MG63 (cell line): ENCODE data around the gene RENBP. TPM values are rescaled to one million over a fixed set of nuclear protein-coding genes. Genes with fewer than 3 reads are reported as not detected.
A peak's percentile ranks its signal among the peaks of the same experiment; 100 is the strongest.

Source experiments
- DNase-seq: peaks from one replicate; pipeline ENCODE4 v3.0.0-alpha.2; 2020
- H3K27me3 ChIP-seq: fragments of 250-450 bp; sonication (Bioruptor Pico); 2 replicates; pipeline ENCODE4 v1.5.1; 2020; ENCODE audit warnings: mild to moderate bottlenecking, moderate library complexity
- H3K36me3 ChIP-seq: fragments of 250-450 bp; sonication (Bioruptor Pico); 2 replicates; pipeline ENCODE4 v1.5.1; 2020; ENCODE audit warnings: mild to moderate bottlenecking, moderate library complexity
- H3K4me3 ChIP-seq: fragments of 250-450 bp; sonication (Bioruptor Pico); 2 replicates; pipeline ENCODE4 v1.5.1; 2020; ENCODE audit warnings: mild to moderate bottlenecking, moderate library complexity
- H3K9me3 ChIP-seq: fragments of 250-450 bp; sonication (Bioruptor Pico); 2 replicates; pipeline ENCODE4 v1.5.1; 2020; ENCODE audit warnings: mild to moderate bottlenecking, moderate library complexity
- total RNA-seq: library from RNA; depleted of rRNA; stranded (reverse); fragments of >200 nt; shearing (Covaris generic); gene quantifications from 2 replicates; pipeline ENCODE4 v1.2.3, GENCODE V29; 2014; ENCODE audit warnings: low replicate concordance

Gene RENBP
- total RNA-seq, 1 experiment from 2014 or later, result not detected

DNA sequence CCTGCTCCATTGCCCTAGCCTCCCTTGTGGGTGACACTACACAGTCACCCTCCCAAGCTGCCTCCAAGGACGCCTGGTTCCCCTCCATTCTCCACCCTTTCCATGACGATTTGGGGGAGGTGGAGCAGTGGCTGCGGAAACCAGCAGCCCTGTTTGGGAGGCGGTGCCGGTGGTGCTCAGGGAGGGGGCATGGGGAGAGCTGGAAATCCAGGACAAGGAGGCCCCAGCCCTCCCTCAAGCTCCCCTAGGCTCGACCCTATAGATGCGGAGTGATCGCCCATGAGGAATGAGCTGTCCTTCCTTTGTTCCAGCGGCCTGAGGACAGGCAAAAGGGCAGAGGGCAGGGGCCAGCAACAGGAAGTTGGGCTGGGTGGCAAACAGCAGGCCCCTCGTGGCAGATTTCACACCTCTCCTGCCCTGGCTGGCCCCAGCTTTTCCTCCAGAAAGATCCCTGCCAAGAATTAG lies 3.6 kb upstream of the RENBP start:
- H3K36me3 ChIP-seq, result peaks cover 11% of the 10 kb centered on the region
- DNase-seq, result no peak
- no peaks in the 10 kb centered on the region for H3K27me3 ChIP-seq
- no peaks in the 10 kb centered on the region for H3K9me3 ChIP-seq
- no peak overlapping the region for H3K4me3 ChIP-seq

DNA sequence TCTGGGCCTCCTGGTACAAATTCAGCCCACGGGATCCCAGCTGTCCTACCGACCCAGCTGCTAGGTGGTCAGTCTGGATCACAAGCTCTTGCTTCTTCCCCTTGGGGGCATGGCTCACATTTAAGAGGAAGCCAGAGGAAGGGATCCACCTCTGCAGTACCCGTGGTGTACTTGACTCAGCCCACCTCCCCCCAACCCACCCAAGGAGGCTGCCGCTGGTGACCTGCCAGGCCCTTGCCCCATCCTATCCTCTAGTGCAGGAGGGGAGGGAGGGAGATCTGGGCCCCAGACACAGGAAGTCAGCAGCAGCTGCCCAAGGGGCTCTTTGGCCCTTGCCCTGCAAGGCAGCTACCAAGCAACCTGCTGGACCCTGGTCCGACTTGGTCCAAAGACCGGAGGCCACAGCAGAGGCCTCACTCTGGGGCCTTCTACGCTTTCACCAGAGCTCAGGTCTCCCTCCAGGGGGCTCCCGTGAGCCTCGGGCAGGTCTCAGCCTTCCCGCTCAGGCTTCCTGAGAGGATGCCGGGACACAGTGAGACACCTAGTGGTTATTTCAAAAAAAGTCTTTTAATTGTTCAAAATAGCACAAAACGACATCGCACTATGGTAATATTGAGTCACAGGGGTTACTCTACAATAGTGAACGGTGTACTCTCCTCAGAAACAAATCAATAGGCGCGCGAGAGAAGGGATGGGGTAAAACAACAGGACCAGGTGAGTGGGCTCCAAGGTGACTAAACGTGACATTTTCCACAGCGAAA lies 2.7 kb upstream of the RENBP start:
- peaks cover 3% of the 10 kb centered on the region for H3K36me3 ChIP-seq
- no peak overlapping the region for H3K4me3 ChIP-seq
- no peaks in the 10 kb centered on the region for H3K27me3 ChIP-seq
- DNase-seq, result peak; percentile 70
- no peaks in the 10 kb centered on the region for H3K9me3 ChIP-seq

DNA sequence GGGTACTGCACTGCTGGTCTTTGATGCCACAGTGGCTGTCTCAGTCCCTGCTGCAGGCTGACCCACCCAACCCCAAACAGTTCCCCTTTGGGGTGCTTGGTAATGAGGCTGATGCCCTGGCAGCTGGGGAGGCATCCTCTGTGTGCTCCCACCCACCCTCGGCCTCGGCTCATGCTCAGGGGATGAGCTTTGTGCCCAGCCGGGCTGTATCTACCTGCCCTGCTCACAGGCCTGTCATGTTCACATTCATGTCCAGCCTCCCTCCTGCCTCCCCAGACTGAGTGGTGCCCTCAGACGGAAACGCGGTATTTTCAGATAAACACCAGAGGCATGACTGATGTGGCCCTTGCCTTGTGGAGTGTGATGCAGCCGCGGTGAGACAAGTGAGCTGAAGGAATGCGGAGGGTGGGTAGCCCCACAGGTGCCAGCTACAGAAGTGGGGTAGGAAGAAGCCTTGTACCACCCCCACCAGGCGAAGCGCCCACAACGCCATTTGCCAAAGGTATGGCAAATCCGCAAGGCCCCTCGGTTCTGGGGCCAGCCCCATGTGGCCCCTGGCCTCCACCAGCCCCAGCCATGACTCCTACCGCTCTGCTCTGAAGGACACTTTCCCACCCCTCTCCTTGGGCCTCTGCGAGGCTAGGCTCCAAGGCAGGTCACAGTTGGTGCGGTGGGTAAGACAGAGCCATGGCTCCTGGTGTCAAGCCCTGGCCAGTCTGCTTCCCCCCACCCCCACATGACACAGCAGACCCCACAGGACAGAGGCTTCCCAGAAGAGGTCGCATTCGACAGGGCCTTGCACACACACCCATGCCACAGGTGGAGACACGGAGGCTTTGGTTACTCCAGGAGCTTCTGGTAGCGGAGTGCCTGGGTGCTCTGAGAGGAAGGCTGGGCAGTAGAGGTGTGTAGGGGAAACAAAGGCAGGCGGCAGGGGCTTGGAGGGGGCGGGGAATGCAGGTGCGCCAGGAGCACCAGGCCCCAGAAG lies 1.8 kb upstream of the RENBP start:
- H3K9me3 ChIP-seq, result no peaks in the 10 kb centered on the region
- no peaks in the 10 kb centered on the region for H3K27me3 ChIP-seq
- peaks cover 3% of the 10 kb centered on the region for H3K36me3 ChIP-seq
- H3K4me3 ChIP-seq, result no peak overlapping the region
- DNase-seq, result no peak

DNA sequence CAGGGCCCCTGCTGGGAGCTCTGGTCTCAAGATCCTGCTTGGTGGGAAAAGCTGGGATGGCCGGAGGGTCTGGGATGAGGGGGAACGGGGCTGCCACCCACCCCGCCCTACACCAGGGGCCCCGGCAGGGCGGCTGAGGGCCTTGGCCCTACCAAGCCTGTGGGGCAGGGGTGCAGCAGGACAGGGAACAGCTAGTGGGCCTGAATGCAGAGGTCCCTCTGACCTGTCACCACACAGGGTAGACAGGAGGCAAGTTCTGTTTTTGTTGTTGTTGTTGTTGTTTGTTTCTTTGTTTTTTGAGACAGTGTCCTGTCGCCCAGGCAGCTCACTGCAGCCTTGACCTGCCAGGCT lies 332 bp upstream of the RENBP start:
- Histone ChIP-seq H3K4me3 (no peak overlapping the region), H3K27me3 (no peaks in the 10 kb centered on the region)

DNA sequence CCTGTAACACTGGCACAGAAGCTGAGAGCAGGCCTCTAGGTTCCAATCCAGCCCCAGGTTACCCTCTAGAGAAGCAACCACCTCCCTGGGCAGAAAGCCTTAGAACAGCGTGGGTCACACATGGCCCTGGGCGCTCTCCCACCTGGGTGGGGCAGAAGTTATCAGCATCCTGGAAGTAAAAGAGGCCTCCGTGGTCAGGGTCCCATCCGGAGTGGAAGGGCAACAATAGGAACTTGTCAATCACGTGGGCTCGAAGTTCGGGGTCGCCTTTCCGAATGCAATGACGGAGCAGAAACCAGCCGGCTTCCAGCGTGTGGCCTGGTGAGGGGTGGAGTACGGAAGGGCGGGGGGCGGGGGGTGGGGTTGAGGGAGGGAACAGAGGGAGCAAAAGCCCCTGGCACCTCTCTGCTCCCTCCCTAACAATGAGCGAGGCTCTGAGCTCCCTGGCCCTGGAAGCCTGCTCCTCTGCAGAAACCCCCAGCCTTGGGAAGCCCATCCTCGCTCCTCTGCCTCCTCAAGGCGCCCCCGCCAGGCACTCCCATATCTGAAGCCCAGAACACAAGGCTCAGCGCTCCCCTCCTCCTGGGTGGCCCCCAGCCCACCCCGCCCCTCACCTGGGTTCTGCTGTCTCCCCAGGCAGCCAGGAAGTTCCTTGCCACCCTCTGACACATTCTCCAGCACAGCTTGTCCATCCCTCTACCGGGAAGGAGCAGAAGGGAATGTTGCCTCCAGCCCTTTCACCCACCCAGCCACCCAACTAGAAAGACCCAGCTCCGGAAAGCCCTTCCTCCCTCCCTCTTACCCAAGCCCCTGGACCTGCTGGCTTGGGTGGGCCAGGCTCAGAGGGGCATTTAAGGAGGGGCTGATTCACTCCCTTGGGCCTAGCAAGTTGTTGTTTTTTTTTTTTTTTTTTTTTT lies 2.8 kb downstream of the RENBP start:
- DNase-seq, result no peak
- no peaks in the 10 kb centered on the region for H3K9me3 ChIP-seq
- no peaks in the 10 kb centered on the region for H3K27me3 ChIP-seq
- no peaks in the 10 kb centered on the region for H3K36me3 ChIP-seq
- H3K4me3 ChIP-seq, result no peak overlapping the region

More for the DNA sequence above, 332 bp upstream of the RENBP start:
- Histone ChIP-seq H3K36me3 (peaks cover 3% of the 10 kb centered on the region), H3K9me3 (no peaks in the 10 kb centered on the region)
- DNase-seq, result no peak

DNA sequence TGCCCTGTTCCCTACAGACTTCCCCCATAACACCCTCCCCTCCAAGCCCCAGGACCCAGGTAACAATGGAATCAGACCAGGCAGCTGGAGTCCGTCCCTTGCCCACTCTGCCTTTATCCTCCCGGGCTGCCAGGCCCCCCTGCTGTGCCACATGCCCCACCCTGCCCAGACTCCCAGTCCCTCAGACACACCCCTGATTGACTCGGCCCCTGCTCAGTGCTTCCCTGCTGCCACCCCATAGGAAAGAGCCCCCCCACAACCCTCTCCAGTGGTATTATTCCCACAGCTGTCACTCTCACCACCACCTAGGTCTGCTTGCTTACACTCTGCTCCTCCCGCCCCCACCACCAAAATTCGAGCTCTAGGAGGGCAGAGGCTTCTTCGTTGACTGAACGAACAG lies 4.9 kb downstream of the RENBP start:
- Histone ChIP-seq H3K27me3 (no peaks in the 10 kb centered on the region), H3K36me3 (no peaks in the 10 kb centered on the region), H3K4me3 (no peak overlapping the region), H3K9me3 (no peaks in the 10 kb centered on the region)
- no peak for DNase-seq

DNA sequence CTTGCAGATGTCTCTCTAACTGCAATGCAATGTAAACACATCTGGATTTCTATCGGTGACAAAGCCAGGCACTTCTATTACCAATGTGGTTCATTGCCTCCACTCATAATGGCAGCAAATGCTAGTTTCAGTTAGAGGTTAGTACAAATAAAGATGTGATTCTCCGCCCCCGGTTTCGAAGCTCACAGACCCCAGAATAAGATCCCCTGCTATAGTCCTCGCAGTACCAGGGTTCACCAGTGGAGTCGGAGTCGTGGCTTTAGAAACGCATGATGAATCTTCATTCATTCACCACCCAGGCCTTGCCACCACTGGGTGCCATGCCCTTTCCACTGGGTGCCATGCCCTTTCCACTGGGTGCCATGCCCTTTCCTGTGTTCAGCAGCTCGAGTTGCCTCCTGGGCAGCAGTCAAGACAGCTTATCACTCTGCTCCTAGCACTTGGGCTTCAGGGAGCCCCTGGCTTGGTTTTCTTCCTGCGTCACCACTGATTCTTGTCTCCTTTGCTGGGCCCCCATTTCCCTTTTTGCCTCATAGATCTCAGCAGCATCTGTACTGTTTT lies 6.1 kb downstream of the RENBP start:
- Histone ChIP-seq H3K4me3 (no peak overlapping the region), H3K27me3 (no peaks in the 10 kb centered on the region), H3K9me3 (no peaks in the 10 kb centered on the region), H3K36me3 (no peaks in the 10 kb centered on the region)
- DNase-seq, result no peak

DNA sequence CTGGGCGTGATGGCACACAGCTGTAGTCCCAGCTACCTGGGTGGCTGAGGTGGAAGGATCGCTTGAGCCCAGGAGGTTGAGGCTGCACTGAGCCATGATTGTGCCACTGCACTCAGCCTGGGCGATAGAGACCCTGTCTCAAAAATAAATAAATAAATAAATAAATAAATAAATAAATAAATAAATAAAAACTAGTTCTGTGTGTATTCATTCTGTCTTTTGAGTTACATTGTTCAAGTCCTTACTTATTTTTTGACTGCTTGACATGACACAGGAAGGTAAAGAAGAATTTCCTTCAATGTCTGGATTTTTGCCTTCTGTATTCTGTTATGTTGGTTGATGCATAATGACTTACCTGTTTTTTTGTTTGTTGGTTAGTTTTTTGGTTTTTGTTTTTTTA lies 7.4 kb downstream of the RENBP start:
- H3K36me3 ChIP-seq, result peaks cover 4% of the 10 kb centered on the region; the same call in 1 of the 2 replicates
- no peak overlapping the region for H3K4me3 ChIP-seq
- H3K9me3 ChIP-seq, result no peaks in the 10 kb centered on the region
- H3K27me3 ChIP-seq, result no peaks in the 10 kb centered on the region
- no peak for DNase-seq

DNA sequence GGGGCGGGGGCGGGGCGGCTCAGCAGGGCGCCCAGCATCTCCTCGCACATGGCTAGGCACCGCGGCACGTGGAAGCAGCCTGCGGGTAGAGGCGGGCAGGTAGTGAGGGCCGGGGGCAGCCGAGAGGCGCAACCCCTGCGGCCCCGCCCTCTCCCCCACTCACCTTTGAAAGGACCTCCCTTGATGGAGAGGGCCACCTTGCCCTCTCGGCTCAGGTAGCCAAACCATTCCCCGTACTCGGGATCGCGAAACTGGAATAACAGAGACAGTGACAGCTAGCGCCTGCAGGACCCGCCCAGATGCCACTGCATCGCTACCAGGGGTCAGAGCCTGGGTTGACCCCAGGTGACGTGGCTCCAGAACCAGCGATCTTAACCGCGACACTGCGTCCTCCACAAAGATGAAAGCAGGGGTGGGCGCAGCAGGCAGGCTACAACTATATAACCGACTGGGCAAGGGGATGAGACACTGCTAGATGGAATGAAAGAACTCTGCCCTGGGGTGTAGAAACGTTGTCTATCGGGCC lies 9.1 kb downstream of the RENBP start:
- peaks cover 4% of the 10 kb centered on the region; the same call in 1 of the 2 replicates for H3K36me3 ChIP-seq
- H3K27me3 ChIP-seq, result no peaks in the 10 kb centered on the region
- H3K9me3 ChIP-seq, result no peaks in the 10 kb centered on the region
- DNase-seq, result no peak
- H3K4me3 ChIP-seq, result peak overlapping the region; percentile 28

DNA sequence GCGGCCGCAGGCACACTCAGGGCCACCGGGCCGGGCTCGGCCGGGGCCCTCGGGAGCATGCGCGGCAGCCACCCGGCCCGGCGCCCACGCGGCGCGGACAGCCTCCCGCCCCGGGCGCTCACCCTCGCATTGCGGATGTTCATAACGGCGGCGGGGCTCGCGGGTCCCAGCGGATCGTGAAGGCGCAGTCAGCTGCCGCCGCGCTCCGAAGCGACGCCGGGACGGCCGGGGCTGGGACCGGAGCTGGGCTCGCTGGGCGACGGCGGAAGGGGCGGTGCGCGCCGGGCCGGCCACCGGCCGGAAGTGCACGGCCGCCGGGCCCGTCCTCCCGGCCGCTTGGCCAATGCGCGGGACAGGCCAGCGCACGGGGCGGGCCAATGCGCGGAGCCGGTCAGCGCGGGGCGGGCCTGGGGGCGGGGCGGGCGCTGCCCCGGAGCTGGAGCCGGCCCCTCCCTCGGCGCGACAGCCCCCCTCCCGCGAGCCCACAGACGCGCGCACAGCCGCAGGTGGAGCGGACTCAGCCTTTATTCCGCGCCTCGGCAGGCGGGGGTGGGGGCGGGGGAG lies 9.6 kb downstream of the RENBP start, which contains the start of gene NAA10:
TSS of gene NAA10 (minus strand) at position 276 of the 564 bp plus-strand sequence. CDS start at position 143, 133 bp downstream.
- Histone ChIP-seq H3K4me3 (peak within 1 kb of the TSS; percentile 65), H3K9me3 (no peaks in the 10 kb centered on the region), H3K36me3 (peaks cover 4% of the 10 kb centered on the region; the same call in 1 of the 2 replicates), H3K27me3 (no peaks in the 10 kb centered on the region)
- DNase-seq, result peak; percentile 76

DNA sequence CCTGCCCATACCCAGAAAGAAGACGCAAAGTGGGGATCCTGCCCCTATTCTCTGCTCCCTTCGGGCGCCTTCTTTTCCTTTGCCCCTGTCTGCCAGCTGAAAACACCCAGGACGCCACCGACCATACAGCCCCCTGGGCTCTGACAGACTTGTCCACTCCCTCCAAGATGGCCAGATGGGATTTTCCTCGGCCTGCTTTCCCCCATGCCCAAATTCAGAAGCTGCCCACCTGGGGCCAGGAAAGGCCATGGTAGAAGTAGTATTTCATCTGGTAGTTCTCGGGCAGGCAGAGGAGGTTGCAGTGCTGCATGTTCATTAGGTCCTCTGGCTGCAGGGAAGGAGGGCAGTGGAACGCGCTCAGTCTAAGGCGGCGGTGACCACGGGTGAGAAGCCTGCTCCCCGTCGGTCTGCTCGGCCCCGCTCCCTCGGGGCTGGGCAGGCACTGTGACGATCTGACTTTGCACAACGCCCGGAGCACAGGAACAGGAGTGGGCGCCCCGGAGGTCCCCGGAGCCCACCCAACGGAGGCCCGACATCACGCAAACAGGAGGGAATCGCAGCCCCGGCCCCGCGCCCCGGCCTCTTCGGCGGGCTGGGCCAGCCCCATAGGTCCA lies 10.2 kb downstream of the RENBP start:
- peaks cover 4% of the 10 kb centered on the region; the same call in 1 of the 2 replicates for H3K36me3 ChIP-seq
- H3K27me3 ChIP-seq, result no peaks in the 10 kb centered on the region
- no peaks in the 10 kb centered on the region for H3K9me3 ChIP-seq
- no peak for DNase-seq
- H3K4me3 ChIP-seq, result peak overlapping the region; percentile 65

DNA sequence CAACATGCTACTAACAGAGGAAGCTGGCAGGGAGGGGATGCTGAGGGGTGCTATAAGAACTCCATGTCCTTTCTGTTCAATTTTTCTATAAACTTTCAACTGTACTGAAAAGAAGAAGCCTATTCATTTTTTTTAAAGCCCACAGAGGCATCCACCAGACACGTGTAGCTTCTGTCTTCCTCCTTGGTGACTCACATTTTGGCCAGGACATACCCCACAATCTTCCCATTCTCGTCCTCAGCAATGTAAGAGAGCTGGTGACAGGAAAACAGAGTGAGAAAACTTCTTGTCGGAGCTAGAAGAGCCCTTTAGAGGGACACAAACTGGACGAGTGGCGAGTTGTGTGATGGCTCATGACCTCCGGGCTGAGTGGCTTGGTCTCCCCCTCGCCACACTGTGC lies 10.7 kb downstream of the RENBP start:
- Histone ChIP-seq H3K9me3 (no peaks in the 10 kb centered on the region), H3K36me3 (peaks cover 4% of the 10 kb centered on the region; the same call in 1 of the 2 replicates), H3K27me3 (no peaks in the 10 kb centered on the region), H3K4me3 (peak overlapping the region; percentile 65)
- DNase-seq, result no peak

DNA sequence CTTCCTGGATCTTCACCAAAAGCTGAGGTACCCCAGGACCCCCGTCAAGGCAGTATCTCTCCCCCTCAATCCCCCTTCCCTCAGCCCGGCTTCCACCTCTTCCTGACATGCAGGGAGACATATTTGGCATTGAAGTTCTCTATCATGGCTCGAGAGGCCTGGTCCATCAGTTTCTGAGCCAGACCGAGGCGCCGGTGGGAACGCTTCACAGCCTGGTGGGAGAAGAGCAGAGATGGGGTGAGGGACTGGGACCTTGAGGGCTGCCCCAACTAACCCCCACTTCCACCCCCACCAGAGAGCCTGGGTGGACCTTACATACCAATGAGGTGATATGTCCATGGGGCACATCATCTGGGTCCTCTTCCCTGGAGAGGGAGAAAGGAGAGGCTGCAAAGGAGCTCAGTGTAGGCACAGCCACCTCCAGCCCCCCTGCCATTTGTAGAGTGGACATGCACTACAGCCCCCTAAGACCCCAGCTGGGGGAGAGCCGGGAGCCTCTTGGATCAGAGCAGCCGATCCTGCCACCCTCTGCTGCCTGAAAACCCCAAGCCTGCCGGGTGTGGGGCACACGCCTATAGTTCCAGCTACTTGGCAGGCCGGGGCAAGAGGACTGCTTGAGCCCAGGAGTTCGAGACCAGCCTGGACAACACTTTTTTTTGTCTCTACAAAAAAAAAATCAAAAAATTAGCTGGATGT lies 12.1 kb downstream of the RENBP start:
- DNase-seq, result no peak
- H3K9me3 ChIP-seq, result no peaks in the 10 kb centered on the region
- no peak overlapping the region for H3K4me3 ChIP-seq
- peaks cover 4% of the 10 kb centered on the region; the same call in 1 of the 2 replicates for H3K36me3 ChIP-seq
- H3K27me3 ChIP-seq, result no peaks in the 10 kb centered on the region

DNA sequence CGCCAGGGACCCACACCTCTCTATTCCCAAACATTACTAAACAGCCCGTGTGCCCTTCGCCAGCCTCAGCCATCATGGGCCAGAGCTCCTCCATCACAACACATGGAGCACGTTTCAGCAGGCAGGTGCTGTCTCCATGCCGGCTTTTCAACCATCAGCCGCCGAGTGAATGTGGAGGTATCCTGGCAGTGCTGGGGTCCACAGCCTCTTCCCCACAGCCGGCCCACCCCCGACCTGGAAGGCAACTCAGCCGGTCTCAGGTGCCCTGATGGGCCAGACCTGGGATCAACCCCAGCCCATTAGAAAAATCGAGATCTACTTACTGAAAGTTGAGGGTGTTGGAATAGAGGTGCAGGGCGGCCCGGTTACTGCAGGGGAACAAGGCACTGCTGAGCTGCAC lies 12.7 kb downstream of the RENBP start:
- H3K4me3 ChIP-seq, result no peak overlapping the region
- H3K36me3 ChIP-seq, result peaks cover 4% of the 10 kb centered on the region; the same call in 1 of the 2 replicates
- H3K9me3 ChIP-seq, result no peaks in the 10 kb centered on the region
- no peak for DNase-seq
- H3K27me3 ChIP-seq, result no peaks in the 10 kb centered on the region
